Hippocampal formation (tissue), 2 donors: ENCODE data around the gene RPL28.

Experiments used
- DNase-seq, 2 donors: peaks; one replicate each; lab custom pipeline; 2025; lab: John Stamatoyannopoulos, UW

Gene RPL28

DNA sequence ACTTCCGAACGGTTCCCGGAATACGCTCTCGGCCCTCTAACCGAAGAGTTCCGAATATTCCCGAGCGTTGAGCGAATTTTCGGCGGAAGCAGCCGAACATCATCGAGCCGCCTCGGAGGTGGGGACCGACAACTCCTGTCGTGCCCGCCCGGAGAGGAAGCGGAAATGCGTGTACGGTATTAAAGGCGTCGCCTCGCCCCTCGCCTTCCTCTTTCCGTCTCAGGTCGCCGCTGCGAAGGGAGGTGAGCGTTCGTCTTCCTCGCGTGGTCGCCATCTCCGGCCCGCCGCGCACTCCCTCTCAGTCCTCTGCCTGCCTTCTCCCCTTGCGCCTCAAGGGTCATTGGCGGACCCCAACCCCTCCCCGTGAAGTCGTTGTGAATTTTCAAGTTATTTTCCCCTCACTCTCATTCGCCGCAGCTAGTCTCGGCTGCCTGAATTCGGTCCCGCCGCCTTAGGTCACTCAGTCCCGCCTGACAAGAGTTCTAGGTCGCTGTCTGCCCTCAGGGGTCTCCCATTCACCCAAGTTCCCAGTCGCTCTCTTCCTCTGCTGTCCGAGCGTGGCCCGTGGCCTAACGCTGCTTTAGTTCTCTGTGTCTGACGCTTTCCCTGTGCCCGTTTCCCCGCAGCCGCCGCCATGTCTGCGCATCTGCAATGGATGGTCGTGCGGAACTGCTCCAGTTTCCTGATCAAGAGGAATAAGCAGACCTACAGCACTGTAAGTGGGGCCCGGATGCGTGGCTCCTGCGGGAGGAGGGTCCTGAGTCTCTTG lies at the start of gene RPL28:
TSS of gene RPL28 (plus strand) at position 209 of the 769 bp plus-strand sequence. CDS start at position 635, 426 bp downstream.
- peak; percentile 97 for DNase-seq

DNA sequence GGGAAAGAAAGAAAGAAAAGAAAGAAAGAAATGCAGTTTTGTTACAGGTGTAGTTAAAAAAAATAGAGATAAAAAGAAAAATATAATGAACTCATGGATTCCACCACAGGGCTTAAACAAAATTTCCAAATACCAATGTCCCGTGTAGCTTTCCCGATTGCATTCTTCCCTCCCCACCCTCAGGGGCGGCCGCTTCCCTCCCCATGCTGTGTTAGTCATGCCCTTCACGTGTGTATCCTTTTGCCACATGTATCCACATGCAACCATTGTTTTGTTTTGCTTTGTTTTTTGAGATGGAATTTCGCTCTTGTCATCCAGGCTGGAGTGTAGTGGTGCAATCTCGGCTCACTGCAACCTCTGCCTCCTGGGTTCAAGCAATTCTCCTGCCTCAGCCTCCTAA lies 49.6 kb upstream of the RPL28 start:
- DNase-seq, result no peak

DNA sequence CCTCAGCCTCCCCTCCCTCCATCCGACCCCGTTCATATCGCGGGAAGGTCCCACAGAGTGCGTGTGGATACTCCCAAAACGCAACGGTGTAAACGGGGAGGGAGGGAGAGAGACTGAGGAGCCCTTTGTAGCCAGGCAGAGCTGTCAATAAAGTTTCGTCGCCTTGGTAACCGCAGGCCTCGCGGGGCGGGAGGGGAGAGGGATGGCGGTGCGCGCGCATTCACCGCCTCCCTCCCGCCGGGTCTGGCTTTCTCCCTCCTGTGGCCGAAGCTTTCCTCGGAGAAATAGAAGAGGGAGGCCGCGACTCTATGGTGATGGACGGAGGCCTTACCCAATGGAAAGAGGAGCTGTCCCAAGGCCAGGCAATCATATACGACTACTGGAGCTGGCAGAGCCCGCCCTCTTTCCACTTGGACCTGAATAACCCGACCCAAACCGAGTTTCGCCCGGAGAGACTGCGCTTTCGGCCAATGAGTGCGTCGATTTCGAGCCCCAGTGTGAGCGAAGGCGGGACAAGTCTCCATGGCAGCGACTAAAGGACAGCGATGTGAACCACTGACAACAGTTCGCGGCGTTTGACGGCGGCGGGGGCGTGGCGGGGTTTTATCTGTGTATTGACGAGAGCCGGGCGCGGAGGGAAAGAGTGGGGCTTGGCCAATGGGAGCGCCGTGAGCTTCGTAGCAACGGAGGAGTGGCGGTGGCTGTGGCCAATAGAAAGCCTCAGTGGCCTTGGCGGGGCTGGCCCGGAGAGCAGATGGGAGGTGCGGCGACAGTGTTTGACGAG lies 46.4 kb upstream of the RPL28 start, which contains the start of gene KMT5C:
TSS of gene KMT5C (plus strand) at position 772 of the 784 bp plus-strand sequence. CDS start 2,061 bp downstream, outside the sequence.
- peak; percentile 100 for DNase-seq

DNA sequence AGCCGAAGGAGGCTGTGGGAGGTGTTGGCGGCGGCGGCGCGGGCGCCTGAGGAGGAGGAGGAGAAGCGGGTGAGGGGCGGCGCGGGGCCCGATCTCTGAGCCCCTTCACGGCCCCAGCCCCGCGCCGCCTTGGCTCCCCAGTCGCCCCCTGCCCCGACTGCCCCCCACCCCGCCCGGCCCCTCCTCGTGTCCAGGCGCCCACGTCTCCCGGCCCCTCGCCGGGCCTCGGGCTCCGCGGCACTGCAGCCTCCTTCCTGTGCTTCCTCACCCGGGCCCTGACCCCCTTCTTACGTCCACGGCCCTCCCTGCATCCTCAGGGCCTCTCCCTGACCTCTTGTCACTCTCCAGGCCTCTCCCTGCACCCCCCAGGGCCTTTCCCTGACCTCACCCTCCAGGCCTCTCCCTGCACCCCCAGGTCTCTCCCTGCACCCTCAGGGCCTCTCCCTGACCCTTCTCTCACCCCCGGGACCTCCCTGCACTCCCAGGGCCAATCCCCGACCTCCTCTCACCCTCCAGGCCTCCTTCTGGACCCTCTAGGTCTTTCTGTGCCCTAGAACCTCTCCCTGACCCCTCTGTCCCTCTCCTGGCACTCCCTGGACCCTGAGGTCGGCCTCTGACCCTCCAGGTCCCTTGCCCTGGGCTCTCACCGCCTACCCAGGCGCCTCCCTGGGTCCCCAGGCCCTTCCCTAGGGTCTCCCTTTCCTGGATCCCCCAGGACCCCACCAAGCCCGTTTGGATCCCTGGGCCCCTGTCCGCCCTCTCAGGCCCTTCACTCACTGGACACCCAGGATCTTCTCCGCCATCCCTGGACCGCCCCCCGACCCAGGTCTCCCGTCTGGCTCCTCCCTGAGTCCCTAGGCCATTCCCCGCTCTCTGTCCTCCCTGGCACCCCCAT lies 45.6 kb upstream of the RPL28 start:
- DNase-seq, result no peak

DNA sequence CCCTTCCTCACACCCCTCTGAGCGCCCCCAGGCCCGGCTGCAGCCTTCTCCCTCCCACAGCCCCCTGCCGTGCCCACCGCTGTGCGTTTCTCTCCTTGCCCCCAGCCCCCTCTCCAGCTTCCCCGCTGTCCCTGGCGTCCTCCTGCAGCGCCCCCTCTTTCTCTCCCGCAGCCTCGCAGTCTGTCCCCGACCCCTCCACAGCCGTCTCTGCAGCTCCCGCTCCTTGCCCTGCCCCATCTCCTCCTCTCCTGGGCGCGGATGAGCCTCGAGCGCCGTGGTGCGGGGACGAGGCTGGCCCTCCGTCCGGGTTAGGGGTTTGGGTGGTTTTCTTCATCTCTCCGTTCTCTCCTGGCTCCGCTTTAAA lies 45.0 kb upstream of the RPL28 start:
- no peak for DNase-seq

DNA sequence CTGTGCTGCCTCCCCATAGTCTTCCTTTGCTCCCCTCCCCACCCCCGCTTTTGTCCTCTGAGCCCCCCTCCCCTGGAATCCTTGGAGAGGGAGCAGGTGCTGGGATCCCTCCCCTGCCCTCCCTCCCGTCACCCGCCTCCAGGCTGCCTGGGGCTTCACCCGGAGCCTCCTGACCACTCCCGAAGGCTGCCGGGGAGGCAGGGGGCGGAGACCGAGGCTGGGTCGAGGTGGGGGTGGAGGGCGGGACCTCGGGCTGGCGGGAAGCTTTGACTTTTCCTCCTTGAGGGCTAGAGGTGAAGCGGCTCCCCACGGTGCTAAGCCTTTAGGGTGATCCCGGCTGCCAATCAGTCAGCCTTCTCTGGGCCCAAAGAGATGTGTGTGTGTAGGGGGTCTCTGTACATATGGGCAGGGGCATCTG lies 44.6 kb upstream of the RPL28 start:
- no peak for DNase-seq

DNA sequence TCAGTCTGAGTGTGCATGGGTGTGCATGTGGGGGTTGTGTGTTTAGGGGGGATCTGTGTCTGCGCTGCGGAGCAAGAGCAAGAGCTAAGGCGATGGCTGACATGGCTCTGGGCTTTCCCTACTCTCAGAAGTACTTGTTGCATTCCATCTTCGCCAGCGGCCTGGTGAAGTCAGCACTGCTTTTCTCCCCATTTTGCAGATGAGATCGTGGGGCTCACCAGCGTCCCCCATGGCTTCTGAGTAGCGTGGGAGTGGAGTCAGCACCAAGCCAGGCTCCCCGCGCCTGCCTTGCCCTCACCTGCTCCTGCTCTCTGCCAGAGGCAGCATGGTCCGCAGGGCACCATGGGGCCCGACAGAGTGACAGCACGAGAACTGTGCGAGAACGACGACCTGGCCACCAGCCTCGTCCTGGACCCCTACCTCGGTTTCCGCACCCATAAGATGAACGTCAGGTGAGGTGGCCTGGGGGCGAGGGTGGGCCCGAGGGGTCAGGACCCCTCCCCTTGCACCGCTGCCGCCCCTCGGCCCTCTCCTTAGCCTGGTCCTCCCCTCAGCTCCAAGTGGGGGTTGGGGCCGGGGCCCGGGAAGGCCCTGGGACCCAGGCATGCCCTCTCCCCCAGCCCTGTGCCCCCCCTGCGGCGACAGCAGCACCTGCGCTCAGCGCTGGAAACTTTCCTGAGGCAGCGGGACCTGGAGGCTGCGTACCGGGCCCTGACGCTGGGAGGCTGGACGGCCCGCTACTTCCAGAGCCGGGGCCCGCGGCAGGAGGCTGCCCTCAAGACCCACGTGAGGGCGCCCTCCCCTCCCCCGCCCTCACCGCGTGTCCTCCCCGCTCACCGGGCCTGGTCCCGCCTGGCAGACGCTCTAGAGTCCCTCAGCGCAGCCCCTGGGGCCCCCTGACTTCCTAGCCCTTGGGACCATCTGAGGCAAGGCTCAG lies 43.9 kb upstream of the RPL28 start:
- no peak for DNase-seq

DNA sequence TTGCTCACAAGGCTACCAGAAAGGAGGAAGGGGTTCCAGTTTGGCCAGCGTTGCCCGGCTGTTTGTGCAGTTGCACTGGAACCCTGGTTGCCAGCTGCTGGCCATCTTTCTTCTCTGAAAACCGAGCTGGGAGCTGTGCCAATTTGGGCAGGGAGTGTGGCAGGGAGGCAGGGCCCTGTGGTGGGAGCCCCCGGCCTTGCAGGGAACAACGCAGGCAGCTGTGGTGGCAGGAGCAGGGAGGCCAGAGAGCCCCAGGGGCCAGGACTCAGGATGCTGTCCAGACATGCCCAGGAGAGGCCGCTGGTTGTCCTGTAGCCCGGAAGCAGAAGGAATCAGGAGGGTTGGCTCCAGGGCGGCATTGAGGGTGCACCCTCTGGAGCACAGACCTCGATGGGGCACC lies 41.3 kb upstream of the RPL28 start:
- peak in 1 of 2 donors; percentile 70 for DNase-seq

DNA sequence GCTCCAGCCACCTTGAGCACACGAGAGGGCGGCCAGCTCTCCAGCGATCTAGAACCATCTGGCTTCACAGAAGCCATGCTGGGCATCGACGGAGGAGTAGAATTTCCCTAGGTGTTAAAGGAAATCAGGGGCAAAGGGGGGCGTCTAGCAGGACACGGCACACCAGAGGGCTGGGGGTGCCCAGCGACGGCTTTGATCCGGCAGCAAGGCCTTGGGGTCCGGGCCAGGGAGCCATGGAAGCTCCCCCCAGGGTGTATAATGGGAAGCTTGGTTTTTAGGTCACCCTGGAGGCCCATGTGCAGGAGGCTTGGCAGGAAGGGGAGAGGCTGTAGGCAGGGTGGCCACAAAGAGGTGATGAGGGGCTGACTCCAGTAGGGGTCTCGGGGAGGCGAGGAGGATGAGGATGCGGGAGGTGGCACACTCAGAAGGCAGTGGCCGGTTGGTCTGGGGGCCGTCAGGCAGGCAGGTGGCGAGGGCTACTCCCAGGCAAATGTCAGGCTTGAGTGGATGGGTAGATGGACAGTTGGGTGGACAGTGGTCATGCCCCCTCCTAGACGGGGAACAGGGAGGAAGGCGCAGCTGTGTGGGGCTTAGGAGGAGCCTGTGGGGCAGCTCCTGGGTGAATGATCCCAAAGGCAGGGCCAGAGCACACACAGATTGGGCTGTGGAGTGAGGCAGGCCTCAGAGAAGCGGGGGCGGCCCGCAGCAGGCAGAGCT lies 40.5 kb upstream of the RPL28 start:
- no peak for DNase-seq

DNA sequence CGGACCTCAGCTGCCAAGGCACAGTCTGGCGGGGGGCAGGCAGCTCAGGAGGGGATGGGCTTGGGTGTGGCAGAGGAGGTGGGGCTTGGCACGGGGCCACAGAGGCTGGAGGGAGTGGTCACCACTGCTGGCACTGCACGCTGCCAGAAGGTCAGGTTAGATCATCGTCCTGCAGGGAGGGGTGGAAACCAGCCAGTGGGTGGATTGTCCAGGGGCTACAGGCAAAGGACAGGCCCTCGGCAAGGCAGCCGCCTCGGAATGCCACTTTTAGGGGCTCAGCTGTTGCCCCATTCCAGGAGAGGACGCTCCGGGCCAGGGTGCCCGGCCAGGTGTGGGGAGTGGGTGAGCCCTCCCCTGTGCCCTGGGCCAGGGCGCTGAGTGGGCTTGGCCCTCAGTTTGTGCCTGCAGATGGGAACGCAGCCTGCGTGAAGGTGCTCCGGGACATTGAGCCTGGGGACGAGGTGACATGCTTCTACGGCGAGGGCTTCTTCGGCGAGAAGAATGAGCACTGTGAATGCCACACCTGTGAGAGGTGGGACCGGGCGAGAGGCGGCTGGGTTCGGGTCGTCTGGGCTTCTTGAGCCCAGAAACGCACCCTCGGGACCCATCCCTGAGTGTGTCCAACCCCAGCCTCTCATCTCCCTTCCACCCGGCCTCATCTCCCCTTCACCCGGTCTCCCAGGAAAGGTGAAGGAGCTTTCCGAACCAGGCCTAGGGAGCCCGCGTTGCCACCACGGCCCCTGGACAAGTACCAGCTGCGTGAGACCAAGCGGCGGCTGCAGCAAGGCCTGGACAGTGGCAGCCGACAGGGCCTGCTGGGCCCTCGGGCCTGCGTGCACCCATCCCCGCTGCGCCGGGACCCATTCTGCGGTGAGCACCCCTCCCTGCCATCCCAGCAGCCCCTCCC lies 39.7 kb upstream of the RPL28 start:
- DNase-seq, result no peak

DNA sequence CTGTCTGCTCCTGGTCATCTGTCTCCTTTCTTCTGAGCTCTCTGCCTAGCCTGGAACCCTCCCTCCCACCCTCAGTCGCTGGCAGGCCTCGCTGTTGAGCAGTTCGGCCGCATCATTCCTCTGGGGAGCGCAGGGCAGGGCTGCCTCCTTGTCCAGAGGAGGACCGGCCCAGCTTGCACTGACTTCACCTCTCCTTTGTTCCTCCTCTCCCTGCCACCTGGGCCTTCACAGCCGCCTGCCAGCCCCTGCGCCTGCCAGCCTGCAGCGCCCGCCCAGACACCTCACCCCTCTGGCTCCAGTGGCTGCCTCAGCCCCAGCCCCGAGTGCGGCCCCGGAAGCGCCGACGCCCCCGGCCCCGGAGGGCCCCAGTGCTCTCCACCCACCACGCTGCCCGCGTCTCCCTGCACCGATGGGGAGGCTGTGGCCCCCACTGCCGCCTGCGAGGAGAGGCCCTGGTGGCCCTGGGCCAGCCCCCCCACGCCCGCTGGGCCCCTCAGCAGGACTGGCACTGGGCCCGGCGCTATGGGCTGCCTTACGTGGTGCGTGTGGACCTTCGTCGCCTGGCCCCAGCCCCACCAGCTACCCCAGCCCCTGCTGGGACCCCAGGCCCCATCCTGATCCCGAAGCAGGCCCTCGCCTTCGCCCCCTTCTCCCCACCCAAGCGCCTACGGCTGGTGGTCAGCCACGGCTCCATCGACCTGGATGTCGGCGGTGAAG lies 38.8 kb upstream of the RPL28 start:
- no peak for DNase-seq

DNA sequence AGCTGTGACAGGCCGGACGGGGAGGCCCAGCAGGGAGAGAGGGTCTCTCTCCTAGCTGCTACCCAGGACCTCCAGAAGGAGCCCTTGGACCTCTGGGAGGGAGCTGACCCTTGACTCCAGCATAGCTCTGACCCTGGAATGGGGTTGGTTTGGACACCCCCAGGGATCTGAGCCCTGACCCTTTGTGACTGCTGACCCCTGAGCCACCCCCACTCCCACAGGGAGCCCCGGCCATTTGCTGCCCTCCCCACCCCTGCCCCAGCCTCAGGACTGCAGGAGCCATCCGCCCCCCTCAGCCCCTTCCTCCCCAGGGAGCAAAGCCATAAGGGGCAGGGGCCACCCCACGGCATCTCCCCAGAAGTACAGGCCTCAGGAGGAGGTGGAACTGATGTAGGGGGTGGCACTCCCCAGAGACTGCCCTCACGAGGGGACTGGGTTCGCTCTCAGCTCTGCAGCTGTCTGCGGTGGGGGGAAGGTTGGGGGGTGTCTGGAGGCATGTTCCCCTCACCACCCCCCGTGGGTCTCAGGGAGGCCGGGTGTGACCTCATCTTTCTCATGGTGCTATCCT lies 38.2 kb upstream of the RPL28 start:
- DNase-seq, result no peak

DNA sequence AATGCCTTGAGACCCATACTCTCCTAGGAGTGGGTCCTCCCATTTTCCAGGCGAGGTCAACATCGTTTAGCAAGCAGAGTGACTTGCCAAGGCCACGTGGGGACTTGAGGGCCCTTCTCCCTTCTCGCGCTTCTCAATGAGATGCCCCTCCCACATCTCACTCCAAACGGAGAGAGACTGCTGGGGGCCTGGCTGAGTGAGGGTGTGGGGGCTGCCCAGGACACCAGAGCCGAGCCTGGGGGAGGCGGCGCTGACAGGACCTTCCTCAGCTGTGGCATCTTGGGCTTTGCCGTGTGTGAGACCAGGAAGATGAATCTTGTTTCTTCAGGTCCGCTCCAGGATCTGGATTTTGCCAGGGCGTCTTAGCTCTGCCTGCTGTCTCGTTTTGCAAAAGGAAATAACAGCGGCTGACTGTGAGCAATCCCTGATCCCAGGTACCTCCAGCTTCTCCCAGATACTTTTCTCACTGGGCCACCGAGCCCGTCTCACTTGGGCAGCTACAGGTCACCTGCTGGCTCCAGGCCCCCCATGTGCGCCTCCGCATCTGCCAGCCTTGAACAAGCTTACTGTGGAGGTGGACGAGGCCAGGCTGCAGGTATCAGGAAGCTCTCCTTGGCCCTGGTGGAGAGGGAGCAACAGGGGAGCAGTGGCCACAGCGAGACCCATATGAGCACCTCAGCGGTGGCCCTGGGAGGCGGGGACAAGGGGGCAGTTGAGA lies 37.3 kb upstream of the RPL28 start:
- no peak for DNase-seq

DNA sequence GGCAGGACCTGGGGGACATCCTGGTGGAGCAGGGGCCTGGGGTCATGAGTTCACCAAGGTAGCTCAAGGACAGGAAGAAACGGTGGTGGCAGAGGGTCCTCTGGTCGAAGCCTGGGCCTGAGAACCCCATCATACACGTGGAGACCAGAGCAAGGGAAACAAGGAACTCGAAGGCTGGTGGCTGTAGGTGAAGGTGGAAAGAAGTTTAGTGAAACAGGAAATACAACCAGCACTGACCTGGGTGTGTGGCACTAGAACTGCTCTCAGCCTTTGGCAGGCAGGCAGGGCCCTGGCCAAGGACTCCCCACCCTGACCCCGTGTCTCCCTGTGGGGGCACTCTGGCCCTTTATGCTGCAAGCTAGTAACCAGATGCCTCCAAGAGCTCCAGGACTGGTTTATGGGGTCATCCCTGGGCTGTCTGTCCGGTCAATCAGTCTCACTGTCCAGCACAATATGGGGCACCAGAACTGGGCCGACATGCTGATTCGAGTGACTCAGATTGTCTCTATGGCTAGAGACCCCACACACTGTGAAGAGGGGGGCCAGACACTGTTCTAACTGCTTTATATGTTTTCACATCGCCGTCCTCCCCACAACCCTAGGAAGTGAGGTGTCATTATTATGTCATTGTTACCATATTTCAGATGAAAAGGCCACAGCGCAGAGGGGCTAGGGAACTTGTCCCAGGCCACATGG lies 35.0 kb upstream of the RPL28 start:
- no peak for DNase-seq

DNA sequence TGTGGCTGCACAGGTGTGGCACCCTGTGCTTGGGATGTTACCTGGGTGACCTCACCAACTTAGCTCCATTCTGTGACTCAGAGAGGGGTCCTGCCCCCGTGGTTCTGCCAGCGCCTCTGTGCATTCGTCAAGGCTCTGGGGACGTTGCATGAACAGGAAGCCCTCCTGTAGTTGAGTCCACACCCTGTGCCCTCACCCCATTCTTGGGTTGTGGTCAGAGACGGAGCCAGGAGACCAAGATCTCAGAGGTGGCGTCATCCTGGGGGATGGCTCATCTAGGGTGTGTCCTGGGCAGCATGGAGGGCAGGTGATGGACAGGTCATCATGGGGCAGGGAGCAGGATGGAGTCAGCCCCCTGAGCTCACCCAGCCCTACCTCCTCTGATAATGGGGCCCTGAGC lies 33.7 kb upstream of the RPL28 start:
- DNase-seq, result no peak

DNA sequence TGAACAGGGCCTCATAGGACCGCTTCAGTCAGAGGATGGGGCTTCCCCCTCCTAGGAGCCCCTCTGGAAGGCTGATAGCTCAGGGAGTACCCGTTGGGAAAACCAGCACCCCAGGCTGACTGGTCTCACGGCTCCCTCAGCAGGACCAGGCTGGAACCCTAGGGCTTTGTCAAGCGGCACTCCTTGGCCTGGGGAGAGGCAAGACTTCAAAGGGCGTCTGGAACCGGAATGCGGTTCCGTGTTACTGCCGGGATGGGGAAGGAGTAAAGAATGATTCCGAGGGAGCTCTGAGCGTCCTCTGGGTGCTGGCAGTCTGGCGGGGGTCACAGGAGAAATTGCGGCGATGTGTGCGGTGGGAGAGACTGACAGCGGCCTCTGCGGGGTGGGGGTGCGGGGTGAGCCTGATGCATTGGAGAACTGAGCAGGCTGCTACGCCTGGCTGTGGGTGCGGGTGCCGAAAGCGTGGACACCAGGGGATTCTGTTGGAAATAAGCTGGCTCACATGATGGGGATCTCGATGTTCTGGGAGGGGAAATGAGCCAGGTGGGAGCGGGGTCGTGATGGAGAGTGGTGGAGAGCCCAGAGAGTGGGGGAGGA lies 33.1 kb upstream of the RPL28 start:
- no peak for DNase-seq

DNA sequence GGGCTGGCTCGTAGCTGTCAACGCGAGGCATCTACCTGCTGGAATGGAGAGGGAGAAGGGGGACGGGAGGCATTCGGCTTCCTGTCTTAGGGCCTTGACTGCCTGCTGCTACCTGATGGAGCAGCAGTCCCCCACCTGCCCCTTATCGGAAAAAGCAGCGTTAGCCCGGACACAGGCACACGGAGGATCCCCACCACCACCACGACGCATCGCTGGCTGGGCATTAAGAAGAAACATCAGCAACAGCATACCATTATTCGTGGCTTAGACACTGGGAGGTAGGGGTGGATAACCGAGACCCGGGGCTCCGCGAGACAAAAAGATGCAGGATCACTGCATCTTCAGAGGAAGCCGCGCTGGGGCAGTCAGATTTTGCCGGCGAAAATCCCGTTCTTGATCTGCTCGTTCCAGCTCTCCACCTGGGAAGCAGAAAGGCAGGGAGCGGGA lies 32.4 kb upstream of the RPL28 start:
- no peak for DNase-seq
